H9 (cell line): ENCODE data around the gene ETV5. TPM values are rescaled to one million over a fixed set of nuclear protein-coding genes. Genes with fewer than 3 reads are reported as not detected.

Experiments used
- DNase-seq: peaks from one replicate; pipeline ENCODE4 v3.0.0-alpha.2; 2017
- H2AFZ ChIP-seq: one replicate; pipeline ENCODE4 v1.6.1; 2013; ENCODE audit warnings: mild to moderate bottlenecking, low read length, control low read depth, moderate library complexity
- H2AK5ac ChIP-seq: 2 replicates; pipeline ENCODE4 v1.6.1; 2013; ENCODE audit warnings: low read length, control low read depth, mixed read lengths; ENCODE audit not compliant: insufficient read length
- H2BK120ac ChIP-seq: one replicate; pipeline ENCODE4 v1.6.1; 2013; ENCODE audit warnings: low read depth, mild to moderate bottlenecking, low read length, control low read depth, inconsistent platforms; ENCODE audit not compliant: poor library complexity, severe bottlenecking
- H2BK12ac ChIP-seq: 2 replicates; pipeline ENCODE4 v1.6.1; 2013; ENCODE audit warnings: low read length, control low read depth, mixed read lengths, low read depth; ENCODE audit not compliant: insufficient read length
- H2BK15ac ChIP-seq: 2 replicates; pipeline ENCODE4 v1.6.1; 2013; ENCODE audit warnings: low read depth, low read length, control low read depth
- H2BK20ac ChIP-seq: one replicate; pipeline ENCODE4 v1.6.1; 2013; ENCODE audit warnings: low read depth, mild to moderate bottlenecking, low read length, control low read depth, inconsistent platforms; ENCODE audit not compliant: poor library complexity, severe bottlenecking
- H2BK5ac ChIP-seq: 2 replicates; pipeline ENCODE4 v1.6.1; 2013; ENCODE audit warnings: low read length, control low read depth, mixed read lengths; ENCODE audit not compliant: insufficient read length
- H3K14ac ChIP-seq: 2 replicates; pipeline ENCODE4 v1.6.1; 2013; ENCODE audit warnings: low read length, control low read depth; ENCODE audit not compliant: insufficient read depth
- H3K18ac ChIP-seq: 2 replicates; pipeline ENCODE4 v1.6.1; 2013; ENCODE audit warnings: low read depth, mild to moderate bottlenecking, mixed read lengths, low read length, control low read depth; ENCODE audit not compliant: insufficient read length
- H3K23ac ChIP-seq: 2 replicates; pipeline ENCODE4 v1.6.1; 2013; ENCODE audit warnings: low read length, control low read depth, mixed read lengths, low read depth; ENCODE audit not compliant: insufficient read length
- H3K23me2 ChIP-seq: 2 replicates; pipeline ENCODE4 v1.6.1; 2013; ENCODE audit warnings: low read depth, mild to moderate bottlenecking, mixed read lengths, low read length, control low read depth; ENCODE audit not compliant: insufficient read length, poor library complexity, severe bottlenecking
- H3K27ac ChIP-seq: 2 replicates; pipeline ENCODE4 v1.5.1; 2013; ENCODE audit warnings: low read length, control low read depth, mixed read lengths, low read depth; ENCODE audit not compliant: insufficient read length
- H3K27me3 ChIP-seq: 2 replicates; pipeline ENCODE4 v1.6.1; 2013; ENCODE audit warnings: low read length, control low read depth, inconsistent platforms; ENCODE audit not compliant: insufficient read depth
- H3K4ac ChIP-seq: 2 replicates; pipeline ENCODE4 v1.6.1; 2013; ENCODE audit warnings: low read depth, mild to moderate bottlenecking, control low read depth, inconsistent platforms, low read length, moderate library complexity
- H3K4me1 ChIP-seq: 2 replicates; pipeline ENCODE4 v1.6.1; 2013; ENCODE audit warnings: low read length, control low read depth, inconsistent platforms; ENCODE audit not compliant: insufficient read depth
- H3K4me2 ChIP-seq: 2 replicates; pipeline ENCODE4 v1.6.1; 2013; ENCODE audit warnings: low read length, control low read depth, mixed read lengths; ENCODE audit not compliant: insufficient read length, insufficient read depth
- H3K56ac ChIP-seq: 2 replicates; pipeline ENCODE4 v1.6.1; 2013; ENCODE audit warnings: low read depth, mild to moderate bottlenecking, mixed read lengths, low read length, control low read depth; ENCODE audit not compliant: insufficient read length
- H3K79me1 ChIP-seq: 2 replicates; pipeline ENCODE4 v1.6.1; 2013; ENCODE audit warnings: low read depth, mild to moderate bottlenecking, moderate library complexity, low read length, control low read depth, inconsistent platforms; ENCODE audit not compliant: insufficient read depth, poor library complexity, severe bottlenecking
- H3K79me2 ChIP-seq: 2 replicates; pipeline ENCODE4 v1.6.1; 2013; ENCODE audit warnings: low read length, control low read depth, inconsistent platforms; ENCODE audit not compliant: insufficient read depth
- H3K9ac ChIP-seq: 2 replicates; pipeline ENCODE4 v1.6.1; 2013; ENCODE audit warnings: low read length, control low read depth, mixed read lengths; ENCODE audit not compliant: insufficient read length; ENCODE audit errors: extremely low read depth
- H3K9me3 ChIP-seq: one replicate; pipeline ENCODE4 v1.6.1; 2013; ENCODE audit warnings: low read depth, low read length, inconsistent platforms; ENCODE audit not compliant: control insufficient read depth
- H3T11ph ChIP-seq: one replicate; pipeline ENCODE4 v1.6.1; 2013; ENCODE audit warnings: mild to moderate bottlenecking, low read length, control low read depth, inconsistent platforms
- H4K20me1 ChIP-seq: one replicate; pipeline ENCODE4 v1.6.1; 2013; ENCODE audit not compliant: control insufficient read depth, insufficient read length, insufficient read depth
- H4K5ac ChIP-seq: 2 replicates; pipeline ENCODE4 v1.6.1; 2013; ENCODE audit warnings: low read depth, mild to moderate bottlenecking, mixed read lengths, low read length, control low read depth; ENCODE audit not compliant: insufficient read length
- H4K8ac ChIP-seq: replicated peaks from 2 replicates; pipeline ENCODE4 v1.6.1; 2013; ENCODE audit warnings: low read length, control low read depth, mixed read lengths, low read depth; ENCODE audit not compliant: insufficient read length
- H4K91ac ChIP-seq: 2 replicates; pipeline ENCODE4 v1.6.1; 2013; ENCODE audit warnings: low read depth, mild to moderate bottlenecking, moderate library complexity, mixed read lengths, low read length, control low read depth; ENCODE audit not compliant: insufficient read length
- H3K27ac Mint-ChIP-seq, 3 experiments: 2 replicates in 2 of 3; 3 replicates in 1 of 3; pipeline ENCODE4 v1.8.0; 2020 to 2021; ENCODE audit warnings: mixed read lengths in 3 of 3, mild to moderate bottlenecking in 1 of 3, moderate library complexity in 1 of 3
- H3K27me3 Mint-ChIP-seq: 2 replicates; pipeline ENCODE4 v1.8.0; 2021; ENCODE audit warnings: low read depth, mild to moderate bottlenecking, moderate library complexity, mixed read lengths
- H3K36me3 Mint-ChIP-seq, 3 experiments: 2 replicates in 2 of 3; 3 replicates in 1 of 3; pipeline ENCODE4 v1.8.0; 2020 to 2021; ENCODE audit warnings: low read depth in 3 of 3, mixed read lengths in 3 of 3; ENCODE audit not compliant: insufficient read depth in 1 of 3
- H3K4me1 Mint-ChIP-seq, 2 experiments: 2 replicates each; pipeline ENCODE4 v1.8.0; 2020; ENCODE audit warnings: mixed read lengths in 2 of 2
- H3K4me3 Mint-ChIP-seq, 2 experiments: 2 replicates in 1 of 2; 3 replicates in 1 of 2; pipeline ENCODE4 v1.8.0; 2020 to 2021; ENCODE audit warnings: mild to moderate bottlenecking in 2 of 2, mixed read lengths in 2 of 2, moderate library complexity in 1 of 2
- H3K9me3 Mint-ChIP-seq, 2 experiments: 2 replicates in 1 of 2; 3 replicates in 1 of 2; pipeline ENCODE4 v1.8.0; 2020; ENCODE audit warnings: mild to moderate bottlenecking in 2 of 2, mixed read lengths in 2 of 2, moderate library complexity in 1 of 2
- total RNA-seq: library from RNA; stranded (reverse); gene quantifications from 2 replicates; pipeline ENCODE4 v1.2.1, GENCODE V29; 2021
- TF ChIP-seq, protein P1 (sequence below): fragments of 200-600 bp; sonication (generic); conservative IDR thresholded peaks from 3 replicates; pipeline ENCODE4 v1.8.0; 2021; ENCODE audit warnings: antibody characterized with exemption, mild to moderate bottlenecking

Gene ETV5
- total RNA-seq, 1 experiment from 2014 or later = 7.7 TPM

DNA sequence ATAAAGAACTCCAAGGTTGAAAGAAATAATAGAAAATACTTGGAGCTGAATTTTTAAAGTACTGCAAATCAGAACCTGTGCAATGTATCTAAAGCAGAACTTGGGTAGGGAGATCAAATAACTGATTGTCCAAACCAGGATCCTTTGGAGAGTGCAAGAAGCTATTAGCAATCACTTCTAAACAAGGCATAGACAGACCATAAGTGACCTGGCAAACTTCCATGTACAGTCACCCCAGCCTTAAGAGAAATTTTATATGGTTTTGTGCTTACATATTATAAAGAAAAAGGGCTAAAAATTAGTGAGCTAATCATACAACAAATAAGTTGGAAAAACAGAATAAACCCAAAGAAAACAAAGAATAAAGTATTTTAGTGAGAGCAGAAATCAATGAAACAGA lies 35.2 kb downstream of the ETV5 start:
- Mint-ChIP-seq H3K27ac (no peak overlapping the region), H3K27me3 (no peaks in the 10 kb centered on the region), H3K36me3 (peaks cover 0 to 39% (median 3%) of the 10 kb centered on the region in 3 experiments; a peak in 6 of 7 replicates), H3K4me3 (no peak overlapping the region), H3K9me3 (no peaks in the 10 kb centered on the region; a peak in 1 of 5 replicates), H3K4me1 (peaks cover 0 to 10% of the 10 kb centered on the region in 2 experiments; a peak in 2 of 4 replicates)
- H2BK5ac ChIP-seq = no peak overlapping the region
- H2AFZ ChIP-seq = no peak overlapping the region
- DNase-seq = no peak
- H3K23ac ChIP-seq = no peak overlapping the region
- H3K79me2 ChIP-seq = no peaks in the 10 kb centered on the region
- no peak overlapping the region for H2BK20ac ChIP-seq
- no peak overlapping the region for H3K14ac ChIP-seq
- H2BK12ac ChIP-seq = no peak overlapping the region
- no peak overlapping the region for H3K27ac ChIP-seq
- H4K8ac ChIP-seq = no peak overlapping the region
- no peak overlapping the region for H4K91ac ChIP-seq
- TF ChIP-seq, protein P1, sequence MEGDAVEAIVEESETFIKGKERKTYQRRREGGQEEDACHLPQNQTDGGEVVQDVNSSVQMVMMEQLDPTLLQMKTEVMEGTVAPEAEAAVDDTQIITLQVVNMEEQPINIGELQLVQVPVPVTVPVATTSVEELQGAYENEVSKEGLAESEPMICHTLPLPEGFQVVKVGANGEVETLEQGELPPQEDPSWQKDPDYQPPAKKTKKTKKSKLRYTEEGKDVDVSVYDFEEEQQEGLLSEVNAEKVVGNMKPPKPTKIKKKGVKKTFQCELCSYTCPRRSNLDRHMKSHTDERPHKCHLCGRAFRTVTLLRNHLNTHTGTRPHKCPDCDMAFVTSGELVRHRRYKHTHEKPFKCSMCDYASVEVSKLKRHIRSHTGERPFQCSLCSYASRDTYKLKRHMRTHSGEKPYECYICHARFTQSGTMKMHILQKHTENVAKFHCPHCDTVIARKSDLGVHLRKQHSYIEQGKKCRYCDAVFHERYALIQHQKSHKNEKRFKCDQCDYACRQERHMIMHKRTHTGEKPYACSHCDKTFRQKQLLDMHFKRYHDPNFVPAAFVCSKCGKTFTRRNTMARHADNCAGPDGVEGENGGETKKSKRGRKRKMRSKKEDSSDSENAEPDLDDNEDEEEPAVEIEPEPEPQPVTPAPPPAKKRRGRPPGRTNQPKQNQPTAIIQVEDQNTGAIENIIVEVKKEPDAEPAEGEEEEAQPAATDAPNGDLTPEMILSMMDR = no peak
- H3K4ac ChIP-seq = no peak overlapping the region
- no peaks in the 10 kb centered on the region for H3K79me1 ChIP-seq
- no peak overlapping the region for H2BK120ac ChIP-seq
- H4K20me1 ChIP-seq = no peaks in the 10 kb centered on the region
- no peak overlapping the region for H2AK5ac ChIP-seq
- H2BK15ac ChIP-seq = no peak overlapping the region
- no peak overlapping the region for H3T11ph ChIP-seq
- H3K4me2 ChIP-seq = no peak overlapping the region
- H3K56ac ChIP-seq = no peak overlapping the region
- H3K9ac ChIP-seq = no peak overlapping the region
- no peaks in the 10 kb centered on the region for H3K9me3 ChIP-seq
- no peak overlapping the region for H3K18ac ChIP-seq
- no peaks in the 10 kb centered on the region for H3K27me3 ChIP-seq
- H3K23me2 ChIP-seq = no peaks in the 10 kb centered on the region
- no peak overlapping the region for H4K5ac ChIP-seq
- no peaks in the 10 kb centered on the region for H3K4me1 ChIP-seq
